MM.1S (cell line): ENCODE data around the gene PTPRH.
A peak's percentile ranks its signal among the peaks of the same experiment; 100 is the strongest.

Source experiments
- DNase-seq: peaks from one replicate; pipeline ENCODE4 v3.0.0-alpha.2; 2015
- H2AFZ ChIP-seq: fragments of 300-600 bp; sonication (generic); 2 replicates; pipeline ENCODE4 v1.6.0; 2016; ENCODE audit warnings: antibody characterized with exemption, low read length
- H3F3A ChIP-seq: fragments of 300-600 bp; sonication (generic); 2 replicates; pipeline ENCODE4 v1.6.1; 2016; ENCODE audit warnings: mild to moderate bottlenecking, antibody characterized with exemption, low read length, moderate library complexity, mixed read lengths; ENCODE audit not compliant: insufficient read depth
- H3K27ac ChIP-seq: fragments of 300-600 bp; sonication (generic); 2 replicates; pipeline ENCODE4 v1.5.1; 2016; ENCODE audit warnings: mild to moderate bottlenecking, low read length
- H3K27me3 ChIP-seq: fragments of 300-600 bp; sonication (generic); replicated peaks from 2 replicates; pipeline ENCODE4 v1.6.0; 2016; ENCODE audit warnings: low read length; ENCODE audit not compliant: insufficient read depth
- H3K36me3 ChIP-seq: fragments of 300-600 bp; sonication (generic); replicated peaks from 2 replicates; pipeline ENCODE4 v1.6.1; 2016; ENCODE audit warnings: mild to moderate bottlenecking, low read length, mixed read lengths; ENCODE audit not compliant: insufficient read depth
- H3K4me1 ChIP-seq: fragments of 300-600 bp; sonication (generic); 2 replicates; pipeline ENCODE4 v1.6.1; 2016; ENCODE audit warnings: low read length, mixed read lengths
- H3K4me2 ChIP-seq: fragments of 300-600 bp; sonication (generic); 2 replicates; pipeline ENCODE4 v1.6.0; 2016; ENCODE audit warnings: low read depth, low read length
- H3K4me3 ChIP-seq: fragments of 300-600 bp; sonication (generic); 2 replicates; pipeline ENCODE4 v1.5.1; 2016; ENCODE audit warnings: low read length, mixed read lengths
- H3K79me2 ChIP-seq: fragments of 300-600 bp; sonication (generic); 2 replicates; pipeline ENCODE4 v1.6.1; 2016; ENCODE audit warnings: mixed run types, low read length, mixed read lengths
- H3K9ac ChIP-seq: fragments of 300-600 bp; sonication (generic); 2 replicates; pipeline ENCODE4 v1.6.1; 2016; ENCODE audit warnings: low read length, mixed read lengths
- H3K9me2 ChIP-seq: fragments of 300-600 bp; sonication (generic); replicated peaks from 2 replicates; pipeline ENCODE4 v1.6.1; 2016; ENCODE audit warnings: mild to moderate bottlenecking, low read length, mixed read lengths; ENCODE audit not compliant: insufficient read depth
- H3K9me3 ChIP-seq: fragments of 300-600 bp; sonication (generic); replicated peaks from 2 replicates; pipeline ENCODE4 v1.6.1; 2016; ENCODE audit warnings: mild to moderate bottlenecking, low read length, mixed read lengths; ENCODE audit not compliant: insufficient read depth
- H4K20me1 ChIP-seq: fragments of 300-600 bp; sonication (generic); 2 replicates; pipeline ENCODE4 v1.6.1; 2016; ENCODE audit warnings: mild to moderate bottlenecking, low read length, moderate library complexity, mixed read lengths; ENCODE audit not compliant: insufficient read depth
- CTCF ChIP-seq: fragments of 300-600 bp; sonication (generic); IDR thresholded peaks from 2 replicates; pipeline ENCODE4 v1.5.1; 2016; ENCODE audit warnings: antibody characterized with exemption, low read length, mixed read lengths
- EZH2 ChIP-seq: fragments of 300-600 bp; sonication (generic); optimal IDR thresholded peaks from 2 replicates; pipeline ENCODE3; 2017; ENCODE audit warnings: low read depth, mild to moderate bottlenecking, antibody characterized with exemption, low read length, mixed read lengths
- EZH2phosphoT487 ChIP-seq: fragments of 300-600 bp; sonication (generic); IDR thresholded peaks from 2 replicates; pipeline ENCODE4 v1.6.1; 2018; ENCODE audit warnings: antibody characterized with exemption, low read length

PTPRH gene

GRCh38 chr19:55133639-55134444 lies 75.5 kb downstream of the PTPRH start:
- Histone ChIP-seq H3F3A (peaks cover 5% of the 10 kb centered on the region; the same call in 1 of the 2 replicates), H3K4me3 (no peak overlapping the region), H3K36me3 (no peaks in the 10 kb centered on the region), H3K4me1 (0 out of 2 replicates have a peak, but pooled peaks cover 3% of the 10 kb centered on the region), H3K9me3 (no peaks in the 10 kb centered on the region), H3K27me3 (peaks cover 89% of the 10 kb centered on the region), H3K79me2 (no peaks in the 10 kb centered on the region), H3K27ac (no peak overlapping the region), H3K9ac (no peak overlapping the region), H2AFZ (no peak overlapping the region), H3K9me2 (no peaks in the 10 kb centered on the region), H3K4me2 (peak overlapping the region; percentile 12; the same call in 1 of the 2 replicates), H4K20me1 (no peaks in the 10 kb centered on the region)
- TF ChIP-seq EZH2, result no peak
- DNase-seq, result no peak

- no peak for DNase-seq
- H3K4me3 ChIP-seq, result no peak overlapping the region
- no peaks in the 10 kb centered on the region for H3K9me2 ChIP-seq
- H3F3A ChIP-seq, result peaks cover 5% of the 10 kb centered on the region; the same call in 1 of the 2 replicates
- H3K9me3 ChIP-seq, result no peaks in the 10 kb centered on the region
- H4K20me1 ChIP-seq, result no peaks in the 10 kb centered on the region
- H3K4me2 ChIP-seq, result no peak overlapping the region
- H3K9ac ChIP-seq, result no peak overlapping the region
- H3K27ac ChIP-seq, result no peak overlapping the region
- no peaks in the 10 kb centered on the region for H3K79me2 ChIP-seq
- TF ChIP-seq CTCF (peak; percentile 32), EZH2 (no peak)
- H3K4me1 ChIP-seq, result 0 out of 2 replicates have a peak, but pooled peaks cover 3% of the 10 kb centered on the region
- H3K27me3 ChIP-seq, result peaks cover 87% of the 10 kb centered on the region
- H3K36me3 ChIP-seq, result no peaks in the 10 kb centered on the region
- no peak overlapping the region for H2AFZ ChIP-seq
Observed at GRCh38 chr19:55132453-55133129, 76.7 kb downstream of the PTPRH start.

- H3K27ac ChIP-seq, result no peak overlapping the region
- no peaks in the 10 kb centered on the region for H3K9me3 ChIP-seq
- no peaks in the 10 kb centered on the region for H3K79me2 ChIP-seq
- H4K20me1 ChIP-seq, result no peaks in the 10 kb centered on the region
- peaks cover 5% of the 10 kb centered on the region; the same call in 1 of the 2 replicates for H3F3A ChIP-seq
- no peak overlapping the region for H3K4me2 ChIP-seq
- 0 out of 2 replicates have a peak, but pooled peaks cover 3% of the 10 kb centered on the region for H3K4me1 ChIP-seq
- no peak overlapping the region for H3K4me3 ChIP-seq
- no peak overlapping the region for H2AFZ ChIP-seq
- no peaks in the 10 kb centered on the region for H3K9me2 ChIP-seq
- DNase-seq, result no peak
- no peak overlapping the region for H3K9ac ChIP-seq
- H3K36me3 ChIP-seq, result no peaks in the 10 kb centered on the region
- H3K27me3 ChIP-seq, result peaks cover 84% of the 10 kb centered on the region
- TF ChIP-seq EZH2 (no peak), EZH2phosphoT487 (no peak), CTCF (no peak)
Observed at GRCh38 chr19:55131421-55131820, 77.9 kb downstream of the PTPRH start.
